HEK293 (cell line): ENCODE data around the gene COL25A1.
A peak's percentile ranks its signal among the peaks of the same experiment; 100 is the strongest.

Experiments
- CTCF ChIA-PET: fragments of 350-600 bp; formaldehyde crosslinking; extraction: SDS; loops from one replicate; lab custom pipeline; 2021; ENCODE audit warnings: antibody characterized with exemption; lab: Yijun Ruan, JAX
- POLR2A ChIA-PET: fragments of 300-600 bp; formaldehyde crosslinking; extraction: SDS; loops from one replicate; lab custom pipeline; 2020; ENCODE audit warnings: antibody characterized with exemption, inconsistent platforms; lab: Yijun Ruan, JAX
- H3K27ac ChIP-seq: fragments of 200-500 bp; sonication (Bioruptor generic); 2 replicates; pipeline ENCODE4 v1.5.1; 2014; ENCODE audit warnings: low read depth, low read length, control low read depth, inconsistent platforms; ENCODE audit errors: extremely low read depth
- H3K36me3 ChIP-seq, 2 experiments: fragments of 200-500 bp in 1 of 2; sonication (Bioruptor generic) in 1 of 2; 1 replicate in 1 of 2; 2 replicates in 1 of 2; pipeline ENCODE4 v1.5.1; 2014 to 2017; ENCODE audit warnings: inconsistent platforms in 2 of 2, low read length in 2 of 2; ENCODE audit not compliant: control insufficient read depth in 2 of 2, insufficient read depth in 1 of 2
- H3K4me1 ChIP-seq: fragments of 200-500 bp; sonication (Bioruptor generic); 2 replicates; pipeline ENCODE4 v1.5.1; 2014; ENCODE audit warnings: mild to moderate bottlenecking, low read length, inconsistent platforms; ENCODE audit not compliant: control insufficient read depth, insufficient read depth
- H3K4me3 ChIP-seq: 2 replicates; pipeline ENCODE4 v1.5.1; 2011; ENCODE audit warnings: low read depth, mild to moderate bottlenecking, control low read depth, low read length, moderate library complexity
- H3K9me3 ChIP-seq: fragments of 200-500 bp; sonication (Bioruptor generic); 2 replicates; pipeline ENCODE4 v1.5.1; 2014; ENCODE audit warnings: low read depth, low read length, inconsistent platforms; ENCODE audit not compliant: control insufficient read depth, insufficient read depth
- BCL6B ChIP-seq: fragments of 450-650 bp; formaldehyde crosslinking; IDR thresholded peaks from 2 replicates; pipeline ENCODE4 v1.5.1; 2017; ENCODE audit warnings: missing biosample characterization, missing genetic modification characterization
- PRDM1 ChIP-seq: fragments of 450-650 bp; formaldehyde crosslinking; IDR thresholded peaks from 2 replicates; pipeline ENCODE4; 2016; ENCODE audit warnings: missing biosample characterization, missing genetic modification characterization
- PRDM4 ChIP-seq: fragments of 450-650 bp; formaldehyde crosslinking; IDR thresholded peaks from 2 replicates; pipeline ENCODE4 v1.5.1; 2017; ENCODE audit warnings: missing biosample characterization, missing genetic modification characterization
- PRDM6 ChIP-seq: fragments of 450-650 bp; formaldehyde crosslinking; IDR thresholded peaks from 2 replicates; pipeline ENCODE4 v1.5.1; 2017; ENCODE audit warnings: missing biosample characterization, missing genetic modification characterization
- SCRT2 ChIP-seq: fragments of 450-650 bp; formaldehyde crosslinking; IDR thresholded peaks from 2 replicates; pipeline ENCODE4 v1.5.1; 2016; ENCODE audit warnings: missing biosample characterization, missing genetic modification characterization
- ZFHX2 ChIP-seq: fragments of 450-650 bp; formaldehyde crosslinking; conservative IDR thresholded peaks from 2 replicates; pipeline ENCODE4 v1.5.1; 2016; ENCODE audit warnings: missing biosample characterization, missing genetic modification characterization
- ZNF146 ChIP-seq: fragments of 450-650 bp; formaldehyde crosslinking; IDR thresholded peaks from 2 replicates; pipeline ENCODE4 v1.5.1; 2016; ENCODE audit warnings: missing biosample characterization, missing genetic modification characterization
- ZNF148 ChIP-seq: fragments of 450-650 bp; formaldehyde crosslinking; IDR thresholded peaks from 2 replicates; pipeline ENCODE4 v1.5.0; 2017; ENCODE audit warnings: missing biosample characterization, missing genetic modification characterization, borderline replicate concordance
- ZNF324 ChIP-seq: fragments of 450-650 bp; formaldehyde crosslinking; IDR thresholded peaks from 2 replicates; pipeline ENCODE4 v1.5.1; 2016; ENCODE audit warnings: missing biosample characterization, missing genetic modification characterization
- ZNF354C ChIP-seq: fragments of 450-650 bp; formaldehyde crosslinking; IDR thresholded peaks from 2 replicates; pipeline ENCODE4 v1.5.1; 2016; ENCODE audit warnings: missing biosample characterization, missing genetic modification characterization, low read depth, borderline replicate concordance
- ZNF423 ChIP-seq: fragments of 450-650 bp; formaldehyde crosslinking; IDR thresholded peaks from 2 replicates; pipeline ENCODE4 v1.5.1; 2016; ENCODE audit warnings: missing biosample characterization, missing genetic modification characterization
- ZNF558 ChIP-seq: fragments of 450-650 bp; formaldehyde crosslinking; IDR thresholded peaks from 2 replicates; pipeline ENCODE4 v1.5.1; 2016; ENCODE audit warnings: missing biosample characterization, missing genetic modification characterization
- ZNF785 ChIP-seq: fragments of 450-650 bp; formaldehyde crosslinking; IDR thresholded peaks from 2 replicates; pipeline ENCODE4 v1.5.1; 2016; ENCODE audit warnings: missing biosample characterization, missing genetic modification characterization
- ZSCAN16 ChIP-seq: fragments of 450-650 bp; formaldehyde crosslinking; IDR thresholded peaks from 2 replicates; pipeline ENCODE4 v1.5.1; 2016; ENCODE audit warnings: missing biosample characterization, missing genetic modification characterization
- ZSCAN23 ChIP-seq: fragments of 450-650 bp; formaldehyde crosslinking; IDR thresholded peaks from 2 replicates; pipeline ENCODE4 v1.5.1; 2016; ENCODE audit warnings: missing biosample characterization, missing genetic modification characterization

Gene COL25A1

GRCh38 chr4:109266891-109267290 is 35.6 kb downstream of the COL25A1 start:
- ChIA-PET CTCF (no interaction called here), POLR2A (no interaction called here)
- TF ChIP-seq PRDM1 (tag by site-specific recombination) (no peak), PRDM6 (peak; percentile 80; the same call in 1 of the 2 replicates), ZNF354C (tag by site-specific recombination) (no peak)
- no peaks in the 10 kb centered on the region for H3K9me3 ChIP-seq
- H3K27ac ChIP-seq, result no peak overlapping the region
- peaks cover 11% of the 10 kb centered on the region; the same call in 1 of the 2 replicates for H3K4me1 ChIP-seq
- no peak overlapping the region for H3K4me3 ChIP-seq
- H3K36me3 ChIP-seq, result no peaks in the 10 kb centered on the region

GRCh38 chr4:109266236-109266635 is 36.2 kb downstream of the COL25A1 start:
- Histone ChIP-seq H3K36me3 (no peaks in the 10 kb centered on the region; a peak in 1 of 3 replicates), H3K4me3 (no peak overlapping the region), H3K4me1 (peaks cover 11% of the 10 kb centered on the region; the same call in 1 of the 2 replicates), H3K9me3 (no peaks in the 10 kb centered on the region)
- POLR2A ChIA-PET, result no interaction called here
- CTCF ChIA-PET, result interaction anchor here (1.1 kb wide), 1 partner anchor 1247 kb away, joined by 3 read pairs; no protein-coding TSS in a partner anchor
- TF ChIP-seq ZNF423 (tag by site-specific recombination) (no peak), SCRT2 (tag by site-specific recombination) (0 out of 2 replicates have a peak, but pooled peaks have one; percentile 5)
- TF ChIP-seq, all 188 proteins: peak for 1
- H3K27ac ChIP-seq, result no peak overlapping the region

GRCh38 chr4:109263721-109264120 is 38.7 kb downstream of the COL25A1 start:
- no peaks in the 10 kb centered on the region for H3K9me3 ChIP-seq
- H3K4me3 ChIP-seq, result no peak overlapping the region
- CTCF ChIA-PET, result interaction anchor here (0.9 kb wide), 1 partner anchor 142 kb away, joined by 3 read pairs; no protein-coding TSS in a partner anchor
- H3K4me1 ChIP-seq, result peaks cover 11% of the 10 kb centered on the region; the same call in 1 of the 2 replicates
- TF ChIP-seq ZNF146 (no peak), PRDM4 (no peak), ZNF324 (tag by site-specific recombination) (no peak), BCL6B (no peak), ZNF785 (tag by site-specific recombination) (no peak), ZNF148 (no peak), ZNF558 (tag by site-specific recombination) (no peak), ZSCAN16 (tag by site-specific recombination) (no peak), ZSCAN23 (tag by site-specific recombination) (no peak), ZFHX2 (tag by site-specific recombination) (no peak)
- H3K36me3 ChIP-seq, result no peaks in the 10 kb centered on the region; a peak in 1 of 3 replicates
- POLR2A ChIA-PET, result no interaction called here
- H3K27ac ChIP-seq, result no peak overlapping the region
